ENCODE results near the gene PTPRR.
"Not testable (repeated sequence)": the region's sequence is repeated elsewhere in the genome, so short reads cannot be mapped to it uniquely, and the experiment has no call there.

The PTPRR gene

GRCh38 chr12:70739756-70740155, 180.8 kb downstream of the PTPRR start:
- no peak for DNase-seq

- no peak for DNase-seq
These were observed 184.0 kb downstream of the PTPRR start for GRCh38 chr12:70736351-70737133.

- DNase-seq, result not testable (repeated sequence)
These were observed 185.3 kb downstream of the PTPRR start for GRCh38 chr12:70735197-70735596.

GRCh38 chr12:70733385-70733784, 187.2 kb downstream of the PTPRR start:
- DNase-seq, result no peak

- DNase-seq, result no peak
These were observed 188.3 kb downstream of the PTPRR start for GRCh38 chr12:70732287-70732686.

- DNase-seq, result no peak
These were observed 189.8 kb downstream of the PTPRR start for GRCh38 chr12:70730675-70731180.

- no peak for DNase-seq
These were observed 196.1 kb downstream of the PTPRR start for GRCh38 chr12:70724444-70724843.

- no peak for DNase-seq
These were observed 197.8 kb downstream of the PTPRR start for GRCh38 chr12:70722584-70723343.

- no peak for DNase-seq
These were observed 198.7 kb downstream of the PTPRR start for GRCh38 chr12:70721656-70722357.

- no peak for DNase-seq
These were observed 199.3 kb downstream of the PTPRR start for GRCh38 chr12:70721216-70721615.

- peak; percentile 9 for DNase-seq
These were observed 200.7 kb downstream of the PTPRR start for GRCh38 chr12:70719672-70720420.

- DNase-seq, result no peak
These were observed 201.5 kb downstream of the PTPRR start for GRCh38 chr12:70719071-70719470.

GRCh38 chr12:70711831-70712230, 208.7 kb downstream of the PTPRR start:
- DNase-seq, result no peak

GRCh38 chr12:70709022-70709421, 211.5 kb downstream of the PTPRR start:
- no peak for DNase-seq

GRCh38 chr12:70706611-70707010, 213.9 kb downstream of the PTPRR start:
- no peak for DNase-seq

- DNase-seq, result no peak
These were observed 222.2 kb downstream of the PTPRR start for GRCh38 chr12:70698345-70698744.

- no peak for DNase-seq
These were observed 225.0 kb downstream of the PTPRR start for GRCh38 chr12:70695361-70696023.

GRCh38 chr12:70692681-70693288, 227.8 kb downstream of the PTPRR start:
- DNase-seq, result no peak

- DNase-seq, result no peak
These were observed 229.4 kb downstream of the PTPRR start for GRCh38 chr12:70691018-70691672.

- DNase-seq, result no peak
These were observed 233.6 kb downstream of the PTPRR start for GRCh38 chr12:70686907-70687306.

- no peak for DNase-seq
These were observed 234.2 kb downstream of the PTPRR start for GRCh38 chr12:70686299-70686698.

Data from effector CD4-positive, alpha-beta T cell (primary cell).